Activated CD4-positive, alpha-beta memory T cell treated with anti-CD3 and anti-CD28 coated beads for 36 hours (primary cell): ENCODE measurements around the gene CXCL6. TPM values are rescaled to one million over a fixed set of nuclear protein-coding genes. Genes with fewer than 3 reads are reported as not detected.

Experiments
- CTCF ChIA-PET: fragments of 350-600 bp; sonication (Branson Sonifier 250); formaldehyde crosslinking; loops from one replicate; lab custom pipeline; 2021; ENCODE audit warnings: antibody characterized with exemption, inconsistent platforms; lab: Charles Lee
- POLR2A ChIA-PET: fragments of 350-600 bp; sonication (Branson Sonifier 250); formaldehyde crosslinking; loops from one replicate; lab custom pipeline; 2021; ENCODE audit warnings: antibody characterized with exemption; lab: Charles Lee
- DNase-seq: peaks from one replicate; pipeline ENCODE4 v3.0.0-alpha.2; 2020
- H3K27ac Mint-ChIP-seq: one replicate; pipeline ENCODE4 v1.8.0; 2021; ENCODE audit warnings: mixed read lengths
- H3K27me3 Mint-ChIP-seq: one replicate; pipeline ENCODE4 v1.8.0; 2021; ENCODE audit warnings: mixed read lengths
- H3K36me3 Mint-ChIP-seq: one replicate; pipeline ENCODE4 v1.8.0; 2021; ENCODE audit warnings: mixed read lengths
- H3K4me1 Mint-ChIP-seq: one replicate; pipeline ENCODE4 v1.8.0; 2021; ENCODE audit warnings: low read depth, mixed read lengths
- H3K4me3 Mint-ChIP-seq: one replicate; pipeline ENCODE4 v1.8.0; 2021; ENCODE audit warnings: mild to moderate bottlenecking, mixed read lengths
- H3K9me3 Mint-ChIP-seq: one replicate; pipeline ENCODE4 v1.8.0; 2021; ENCODE audit warnings: mixed read lengths
- intact Hi-C: fragments of 100-400 bp; cut with micrococcal nuclease; formaldehyde crosslinking; loops from one replicate; pipeline ENCODE4 v1.15.1; 2023
- total RNA-seq, 2 experiments: library from RNA; stranded (reverse); gene quantifications; one replicate each; pipeline ENCODE4 v1.2.3, GENCODE V29; 2021

Gene CXCL6
- total RNA-seq, 2 experiments from 2014 or later = not detected

- no peak for DNase-seq
- no peak overlapping the region for H3K27ac Mint-ChIP-seq
- H3K4me1 Mint-ChIP-seq = no peaks in the 10 kb centered on the region
- H3K9me3 Mint-ChIP-seq = peaks cover 3% of the 10 kb centered on the region
- intact Hi-C loops = no loop called here
- ChIA-PET POLR2A (no interaction called here), CTCF (no interaction called here)
- no peaks in the 10 kb centered on the region for H3K27me3 Mint-ChIP-seq
- H3K36me3 Mint-ChIP-seq = no peaks in the 10 kb centered on the region
- H3K4me3 Mint-ChIP-seq = no peak overlapping the region
These were observed 11.2 kb downstream of the CXCL6 start for GRCh38 chr4:73847526-73848182.

- H3K4me1 Mint-ChIP-seq = no peaks in the 10 kb centered on the region
These were observed 11.8 kb downstream of the CXCL6 start for GRCh38 chr4:73848183-73848777.

DNA sequence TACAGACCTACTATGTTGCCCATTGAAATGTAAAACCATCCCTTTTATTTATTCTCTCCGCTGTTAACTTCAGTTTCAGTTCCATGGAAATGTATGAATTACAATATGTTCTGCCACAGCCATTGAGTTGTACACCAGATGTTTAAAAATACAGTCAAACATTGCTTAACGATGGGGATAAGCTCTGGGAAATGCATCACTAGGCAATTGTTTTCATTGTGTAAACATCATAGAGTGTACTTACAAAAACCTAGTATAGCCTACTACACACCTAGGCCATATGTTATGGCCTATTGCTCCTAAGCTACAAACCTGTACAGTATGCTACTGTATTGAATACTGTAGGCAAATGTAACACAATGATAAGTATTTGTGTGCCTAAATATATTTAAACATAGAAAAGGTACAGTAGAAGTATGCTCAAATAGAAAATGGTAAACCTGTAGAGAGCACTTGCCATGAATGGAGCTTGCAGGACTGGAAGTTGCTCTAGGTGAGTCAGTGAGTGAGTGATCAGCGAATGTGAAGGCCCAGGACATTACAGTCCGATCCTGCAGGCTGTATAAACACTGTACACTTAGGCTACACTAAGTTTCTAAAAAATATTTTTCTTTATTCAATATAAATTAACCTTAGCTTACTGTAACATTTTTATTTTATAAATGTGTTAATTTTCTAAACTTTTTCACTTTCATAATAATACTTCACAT, 13.9 kb downstream of the CXCL6 start:
- Mint-ChIP-seq H3K27me3 (peaks cover 4% of the 10 kb centered on the region), H3K4me3 (no peak overlapping the region), H3K27ac (no peak overlapping the region), H3K36me3 (no peaks in the 10 kb centered on the region), H3K4me1 (no peaks in the 10 kb centered on the region), H3K9me3 (peaks cover 3% of the 10 kb centered on the region)
- intact Hi-C loops = no loop called here
- ChIA-PET POLR2A (no interaction called here), CTCF (no interaction called here)
- no peak for DNase-seq

More at GRCh38 chr4:73848183-73848777, 11.8 kb downstream of the CXCL6 start:
- Mint-ChIP-seq H3K27ac (no peak overlapping the region), H3K9me3 (peaks cover 3% of the 10 kb centered on the region), H3K27me3 (no peaks in the 10 kb centered on the region), H3K4me3 (no peak overlapping the region), H3K36me3 (no peaks in the 10 kb centered on the region)
- no peak for DNase-seq
- intact Hi-C loops = no loop called here
- ChIA-PET POLR2A (no interaction called here), CTCF (no interaction called here)

DNA sequence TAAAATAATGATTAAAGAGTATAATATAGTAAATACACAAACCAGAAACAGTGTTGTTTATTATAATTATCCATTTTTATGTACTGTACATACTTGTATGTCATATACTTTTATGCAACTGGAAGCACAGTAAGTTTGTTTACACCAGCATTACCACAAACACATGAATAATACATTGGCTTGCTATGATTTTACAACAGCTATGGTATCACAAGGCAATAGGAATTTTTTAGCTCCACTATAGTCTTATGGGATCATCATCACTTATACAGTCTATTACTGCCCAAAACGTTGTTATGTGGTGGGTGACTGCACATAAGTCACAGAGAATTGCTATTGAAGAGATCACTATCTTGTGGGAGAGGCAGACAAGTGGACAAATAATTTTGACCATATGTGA, 14.8 kb downstream of the CXCL6 start:
- no peak overlapping the region for H3K27ac Mint-ChIP-seq
- intact Hi-C loops = no loop called here
- POLR2A ChIA-PET = no interaction called here
- H3K9me3 Mint-ChIP-seq = no peaks in the 10 kb centered on the region
- no peaks in the 10 kb centered on the region for H3K36me3 Mint-ChIP-seq
- no peaks in the 10 kb centered on the region for H3K4me1 Mint-ChIP-seq
- no peak overlapping the region for H3K4me3 Mint-ChIP-seq
- H3K27me3 Mint-ChIP-seq = peaks cover 5% of the 10 kb centered on the region
- CTCF ChIA-PET = no interaction called here
- no peak for DNase-seq

GRCh38 chr4:73852771-73853170, 16.3 kb downstream of the CXCL6 start:
- Mint-ChIP-seq H3K36me3 (no peaks in the 10 kb centered on the region), H3K4me3 (no peak overlapping the region), H3K27ac (no peak overlapping the region), H3K4me1 (no peaks in the 10 kb centered on the region), H3K9me3 (no peaks in the 10 kb centered on the region), H3K27me3 (peaks cover 5% of the 10 kb centered on the region)
- POLR2A ChIA-PET = no interaction called here
- DNase-seq = no peak
- intact Hi-C loops = no loop called here
- CTCF ChIA-PET = no interaction called here

DNA sequence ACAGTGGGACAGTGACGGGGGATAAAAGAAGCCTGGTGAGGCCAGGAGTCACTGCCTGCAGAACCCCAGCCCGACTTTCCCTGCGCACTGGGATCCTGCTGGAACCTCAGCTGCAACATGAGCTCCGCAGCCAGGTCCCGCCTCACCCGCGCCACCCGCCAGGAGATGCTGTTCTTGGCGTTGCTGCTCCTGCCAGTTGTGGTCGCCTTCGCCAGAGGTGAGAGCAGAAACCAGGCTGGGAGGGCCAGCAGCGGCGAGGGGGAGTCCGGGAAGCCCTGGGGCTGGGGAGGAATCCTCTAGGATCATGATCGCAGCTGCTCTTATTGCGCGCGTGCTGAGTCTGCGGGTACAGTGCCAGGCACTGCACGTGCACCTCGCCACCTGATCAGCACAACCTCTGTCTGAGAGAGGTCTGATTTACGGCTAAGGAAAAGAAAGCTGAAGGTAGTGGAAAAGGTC, 16.8 kb downstream of the CXCL6 start, which contains the start of gene PF4V1:
Gene PF4V1 (plus strand): TSS at position 51 of the 459 bp plus-strand sequence. CDS start 67 bp downstream, at position 118.
- peaks cover 5% of the 10 kb centered on the region for H3K27me3 Mint-ChIP-seq
- CTCF ChIA-PET = no interaction called here
- DNase-seq = no peak
- no peak within 1 kb of the TSS for H3K4me3 Mint-ChIP-seq
- POLR2A ChIA-PET = no interaction called here
- no peaks in the 10 kb centered on the region for H3K36me3 Mint-ChIP-seq
- no peaks in the 10 kb centered on the region for H3K9me3 Mint-ChIP-seq
- H3K27ac Mint-ChIP-seq = no peak within 1 kb of the TSS
- intact Hi-C loops = no loop called here
- H3K4me1 Mint-ChIP-seq = no peaks in the 10 kb centered on the region

- DNase-seq = no peak
- no peaks in the 10 kb centered on the region for H3K9me3 Mint-ChIP-seq
- no peak overlapping the region for H3K27ac Mint-ChIP-seq
- intact Hi-C loops = no loop called here
- no peaks in the 10 kb centered on the region for H3K4me1 Mint-ChIP-seq
- CTCF ChIA-PET = no interaction called here
- no peaks in the 10 kb centered on the region for H3K36me3 Mint-ChIP-seq
- POLR2A ChIA-PET = no interaction called here
- H3K27me3 Mint-ChIP-seq = peaks cover 5% of the 10 kb centered on the region
- no peak overlapping the region for H3K4me3 Mint-ChIP-seq
These were observed 17.4 kb downstream of the CXCL6 start for GRCh38 chr4:73853718-73854473.

DNA sequence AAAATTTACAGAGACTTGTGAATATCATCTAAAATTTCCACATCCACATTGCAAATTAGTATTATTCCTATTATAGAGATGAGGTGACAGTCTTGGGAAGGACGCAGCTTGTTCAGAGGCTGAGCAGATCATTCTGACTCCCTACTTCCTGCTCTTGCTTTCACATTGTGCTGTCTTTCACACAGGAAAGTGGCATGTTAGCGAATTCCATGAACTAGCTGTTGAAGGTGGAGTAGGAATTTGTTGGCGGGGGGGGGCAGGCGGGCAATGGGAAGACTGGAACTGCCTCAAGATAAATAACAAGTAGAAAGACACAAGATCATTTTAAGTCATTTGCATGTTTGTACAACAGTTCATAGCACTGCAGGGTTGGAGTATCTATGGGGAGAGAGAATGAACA, 18.9 kb downstream of the CXCL6 start:
- Mint-ChIP-seq H3K27ac (no peak overlapping the region), H3K4me3 (no peak overlapping the region), H3K27me3 (peaks cover 5% of the 10 kb centered on the region), H3K36me3 (no peaks in the 10 kb centered on the region), H3K4me1 (no peaks in the 10 kb centered on the region), H3K9me3 (no peaks in the 10 kb centered on the region)
- ChIA-PET CTCF (no interaction called here), POLR2A (no interaction called here)
- no peak for DNase-seq
- intact Hi-C loops = no loop called here

DNA sequence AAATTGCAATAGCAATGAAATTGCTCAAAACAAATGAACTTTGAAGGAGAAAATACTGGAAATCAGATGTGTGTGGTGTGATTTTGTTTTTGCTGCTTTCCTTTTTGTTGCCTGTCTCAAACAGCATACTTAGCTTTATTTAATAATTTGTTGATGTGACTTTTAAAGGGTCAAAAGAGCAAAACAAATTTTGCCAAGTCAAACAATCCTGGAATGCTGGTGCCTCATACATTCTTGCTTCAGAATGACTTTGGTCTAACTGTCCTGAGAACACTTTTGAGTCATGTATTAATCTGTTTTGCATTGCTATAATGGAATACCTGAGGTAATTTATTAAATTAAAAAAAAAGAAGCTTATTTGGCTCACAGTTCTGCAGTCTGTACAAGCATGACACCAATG, 20.0 kb downstream of the CXCL6 start:
- POLR2A ChIA-PET = no interaction called here
- no peaks in the 10 kb centered on the region for H3K9me3 Mint-ChIP-seq
- peaks cover 5% of the 10 kb centered on the region for H3K27me3 Mint-ChIP-seq
- H3K4me1 Mint-ChIP-seq = no peaks in the 10 kb centered on the region
- no peak overlapping the region for H3K27ac Mint-ChIP-seq
- no peaks in the 10 kb centered on the region for H3K36me3 Mint-ChIP-seq
- DNase-seq = no peak
- no peak overlapping the region for H3K4me3 Mint-ChIP-seq
- intact Hi-C loops = no loop called here
- CTCF ChIA-PET = no interaction called here

DNA sequence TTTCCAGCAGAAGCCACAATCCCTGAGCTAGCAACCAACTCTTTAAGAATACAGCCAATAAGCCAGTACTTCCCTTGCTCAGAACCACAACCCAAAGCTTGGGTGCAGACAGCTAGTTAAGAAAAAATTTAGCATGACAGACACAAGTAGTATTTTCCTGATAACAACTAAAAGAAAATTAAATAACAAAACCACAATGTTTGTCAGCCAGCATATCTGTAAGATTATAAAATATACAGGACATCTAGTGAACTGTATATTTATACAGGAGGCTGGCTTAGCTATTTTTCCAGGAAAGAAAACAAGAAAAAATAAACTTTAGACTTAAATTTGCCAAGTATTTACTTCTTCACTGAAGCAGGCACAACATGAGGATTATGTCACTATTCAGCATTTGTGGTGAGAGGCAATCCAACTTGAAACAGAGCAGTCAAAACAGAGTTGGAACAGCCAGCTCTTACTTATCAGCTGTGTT, 23.2 kb downstream of the CXCL6 start:
- Mint-ChIP-seq H3K4me3 (no peak overlapping the region), H3K27ac (no peak overlapping the region), H3K9me3 (no peaks in the 10 kb centered on the region), H3K36me3 (no peaks in the 10 kb centered on the region), H3K4me1 (no peaks in the 10 kb centered on the region), H3K27me3 (peaks cover 2% of the 10 kb centered on the region)
- no peak for DNase-seq
- intact Hi-C loops = no loop called here
- CTCF ChIA-PET = interaction anchor here (0.5 kb wide), 1 partner anchor 1486 kb away, joined by 3 read pairs; no protein-coding TSS in a partner anchor
- POLR2A ChIA-PET = no interaction called here

GRCh38 chr4:73860181-73860580, 23.7 kb downstream of the CXCL6 start:
- H3K9me3 Mint-ChIP-seq = no peaks in the 10 kb centered on the region
- H3K27ac Mint-ChIP-seq = no peak overlapping the region
- ChIA-PET POLR2A (no interaction called here), CTCF (no interaction called here)
- intact Hi-C loops = no loop called here
- no peaks in the 10 kb centered on the region for H3K4me1 Mint-ChIP-seq
- no peak for DNase-seq
- no peak overlapping the region for H3K4me3 Mint-ChIP-seq
- peaks cover 2% of the 10 kb centered on the region for H3K27me3 Mint-ChIP-seq
- no peaks in the 10 kb centered on the region for H3K36me3 Mint-ChIP-seq

DNA sequence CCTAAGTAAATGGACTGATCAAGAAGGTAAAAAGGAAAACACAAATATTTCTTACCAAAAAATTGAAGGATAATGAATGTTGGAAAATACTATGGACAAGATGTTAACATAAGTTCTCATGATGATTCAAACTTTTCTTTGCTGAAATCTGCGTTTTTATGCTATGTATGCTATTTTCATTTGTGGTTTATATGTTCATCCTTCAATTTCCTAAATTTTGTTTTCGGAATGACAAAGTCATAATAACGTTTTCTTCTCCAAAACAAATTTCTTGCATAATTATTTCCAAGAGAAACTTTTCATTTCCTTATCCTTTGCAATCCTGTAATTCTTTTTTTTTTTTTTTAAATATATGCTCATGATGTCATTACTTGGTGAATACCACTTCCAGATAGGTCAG, 24.4 kb downstream of the CXCL6 start:
- H3K4me1 Mint-ChIP-seq = no peaks in the 10 kb centered on the region
- no peak for DNase-seq
- no peaks in the 10 kb centered on the region for H3K9me3 Mint-ChIP-seq
- intact Hi-C loops = no loop called here
- no peak overlapping the region for H3K4me3 Mint-ChIP-seq
- ChIA-PET POLR2A (no interaction called here), CTCF (no interaction called here)
- H3K36me3 Mint-ChIP-seq = no peaks in the 10 kb centered on the region
- H3K27me3 Mint-ChIP-seq = no peaks in the 10 kb centered on the region
- no peak overlapping the region for H3K27ac Mint-ChIP-seq
